Inflammatory macrophage treated with lipopolysaccharide for 4 hours (primary cell): ENCODE results near the gene LRRC1.
A peak's percentile ranks its signal among the peaks of the same experiment; 100 is the strongest.

Experiments used
- DNase-seq: peaks from one replicate; pipeline ENCODE4 v3.0.0-alpha.2; 2020

Gene LRRC1

GRCh38 chr6:53929041-53929820, 134.4 kb downstream of the LRRC1 start:
- peak; percentile 11 for DNase-seq

- DNase-seq = no peak
Observed at GRCh38 chr6:53929821-53930120, 135.0 kb downstream of the LRRC1 start.

- no peak for DNase-seq
Observed at GRCh38 chr6:53930330-53930729, 135.5 kb downstream of the LRRC1 start.

- DNase-seq = no peak
Observed at GRCh38 chr6:53931086-53931485, 136.3 kb downstream of the LRRC1 start.

- DNase-seq = no peak
Observed at GRCh38 chr6:53932516-53932915, 137.7 kb downstream of the LRRC1 start.

GRCh38 chr6:53934023-53934422, 139.2 kb downstream of the LRRC1 start:
- no peak for DNase-seq

GRCh38 chr6:53937461-53937860, 142.7 kb downstream of the LRRC1 start:
- DNase-seq = no peak

- no peak for DNase-seq
Observed at GRCh38 chr6:53938810-53939209, 144.0 kb downstream of the LRRC1 start.

- no peak for DNase-seq
Observed at GRCh38 chr6:53939830-53940229, 145.0 kb downstream of the LRRC1 start.

GRCh38 chr6:53943395-53943794, 148.6 kb downstream of the LRRC1 start:
- no peak for DNase-seq

- DNase-seq = no peak
Observed at GRCh38 chr6:53944091-53944490, 149.3 kb downstream of the LRRC1 start.

GRCh38 chr6:53944543-53944942, 149.7 kb downstream of the LRRC1 start:
- DNase-seq = no peak

GRCh38 chr6:53945765-53946407, 151.1 kb downstream of the LRRC1 start:
- no peak for DNase-seq

- DNase-seq = no peak
Observed at GRCh38 chr6:53947780-53948179, 153.0 kb downstream of the LRRC1 start.

GRCh38 chr6:53951383-53951782, 156.6 kb downstream of the LRRC1 start:
- DNase-seq = no peak

GRCh38 chr6:53956068-53956711, 161.4 kb downstream of the LRRC1 start:
- DNase-seq = peak; percentile 12

GRCh38 chr6:53956804-53957203, 162.0 kb downstream of the LRRC1 start:
- DNase-seq = no peak

GRCh38 chr6:53959717-53960116, 164.9 kb downstream of the LRRC1 start:
- DNase-seq = no peak

GRCh38 chr6:53960311-53960710, 165.5 kb downstream of the LRRC1 start:
- DNase-seq = no peak

- no peak for DNase-seq
Observed at GRCh38 chr6:53961679-53962370, 167.0 kb downstream of the LRRC1 start.

GRCh38 chr6:53962646-53963045, 167.8 kb downstream of the LRRC1 start:
- DNase-seq = no peak

GRCh38 chr6:53967415-53967814, 172.6 kb downstream of the LRRC1 start:
- no peak for DNase-seq
